NAMALWA (cell line): Measurements from ENCODE around the gene PLCD1.
"Not testable (repeated sequence)": the region's sequence is repeated elsewhere in the genome, so short reads cannot be mapped to it uniquely, and the experiment has no call there.

ENCODE experiments used
- DNase-seq: peaks from one replicate; pipeline ENCODE4 v3.0.0-alpha.2; 2015; ENCODE audit warnings: low spot score

The PLCD1 gene

DNA sequence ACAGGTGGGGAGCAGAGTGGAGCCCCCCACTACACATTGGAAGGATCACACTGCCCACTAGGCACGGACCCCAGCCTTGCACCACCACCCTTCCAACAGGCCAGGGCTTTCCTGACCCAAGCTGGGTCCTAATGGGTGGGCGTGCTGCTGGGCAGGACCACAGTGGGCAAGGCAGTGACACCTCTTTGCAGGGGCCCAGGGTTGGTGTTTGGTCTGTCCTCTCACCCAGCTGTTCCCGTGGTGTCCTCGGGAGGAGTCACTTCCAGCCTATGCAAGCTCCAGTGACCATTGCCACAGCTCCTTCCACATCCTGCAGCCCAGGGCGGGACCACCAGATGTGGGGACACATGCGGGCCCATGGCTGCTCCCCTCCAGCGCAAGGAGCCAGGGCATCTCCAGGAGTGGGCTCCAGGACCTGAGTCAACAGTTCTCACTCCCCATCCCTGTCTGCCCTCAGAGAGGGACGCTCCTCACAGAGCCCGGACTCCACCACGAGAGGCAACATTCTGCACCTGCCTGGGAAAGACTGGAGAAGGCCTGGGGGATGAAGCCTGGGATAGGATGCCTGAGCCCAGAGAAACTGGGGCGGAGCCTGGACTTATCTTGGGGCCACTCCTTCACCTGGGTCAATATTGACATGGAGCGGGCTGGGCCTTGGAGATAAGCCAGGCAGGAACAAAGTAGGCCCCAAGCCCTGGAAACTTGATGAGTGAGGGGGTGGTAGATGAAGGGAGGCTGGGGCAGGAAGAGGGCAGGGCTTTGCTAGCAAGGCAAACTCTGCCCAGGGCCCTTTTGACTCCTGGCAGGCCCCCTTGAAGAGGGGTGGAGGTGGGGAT is 42.7 kb downstream of the PLCD1 start:
- no peak for DNase-seq

DNA sequence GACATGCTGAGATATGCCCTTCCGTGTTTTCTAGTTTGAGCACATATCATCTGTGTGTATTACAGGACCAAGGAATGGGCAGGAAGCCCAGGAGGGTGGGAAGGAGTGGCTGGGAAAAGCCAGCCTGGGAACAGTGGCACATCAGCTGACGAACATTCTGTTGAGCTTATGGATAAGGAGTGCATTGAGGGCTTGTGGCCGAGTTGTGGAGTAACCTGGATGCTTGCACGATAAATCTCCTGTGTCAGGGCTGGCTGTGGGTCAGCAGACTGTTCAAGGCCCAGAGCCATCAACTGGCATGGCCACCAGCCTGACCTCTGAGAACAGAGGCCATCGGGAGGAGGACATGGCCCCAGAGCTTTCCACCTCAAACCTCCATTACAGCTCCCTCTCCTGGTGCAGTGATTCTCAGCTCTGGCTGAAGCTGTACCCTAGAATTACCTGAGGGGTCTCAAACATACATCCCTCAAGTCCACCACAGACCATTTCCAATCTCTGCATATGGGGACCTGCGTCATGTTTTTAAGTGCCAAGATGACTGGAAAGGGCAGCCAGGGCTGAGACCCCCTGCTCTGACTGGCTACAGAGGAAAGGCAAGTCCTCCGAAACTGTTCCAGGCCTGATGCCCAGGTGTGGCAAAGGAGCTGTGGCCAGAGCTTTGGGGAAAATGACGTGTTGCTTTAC is 43.7 kb downstream of the PLCD1 start:
- no peak for DNase-seq

DNA sequence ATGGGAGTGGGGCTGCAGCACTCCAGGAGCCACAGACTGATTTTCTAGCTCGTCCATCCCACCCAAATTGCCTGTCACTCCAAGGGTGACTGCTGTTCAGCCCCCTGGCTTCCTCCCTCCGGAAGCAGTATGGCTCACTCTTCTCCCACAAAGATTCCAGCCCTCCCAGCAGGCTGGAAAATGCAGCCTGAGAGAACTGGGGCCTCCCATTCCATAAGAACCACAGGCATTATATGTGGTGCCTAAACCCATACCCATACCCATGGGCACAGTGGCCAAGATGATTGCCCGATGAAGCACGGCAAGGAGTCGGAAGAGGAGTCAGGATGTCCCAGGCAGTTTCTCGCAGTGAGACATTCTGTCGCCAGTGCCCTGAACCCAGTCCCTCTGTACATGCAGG is 44.8 kb downstream of the PLCD1 start:
- DNase-seq = no peak

DNA sequence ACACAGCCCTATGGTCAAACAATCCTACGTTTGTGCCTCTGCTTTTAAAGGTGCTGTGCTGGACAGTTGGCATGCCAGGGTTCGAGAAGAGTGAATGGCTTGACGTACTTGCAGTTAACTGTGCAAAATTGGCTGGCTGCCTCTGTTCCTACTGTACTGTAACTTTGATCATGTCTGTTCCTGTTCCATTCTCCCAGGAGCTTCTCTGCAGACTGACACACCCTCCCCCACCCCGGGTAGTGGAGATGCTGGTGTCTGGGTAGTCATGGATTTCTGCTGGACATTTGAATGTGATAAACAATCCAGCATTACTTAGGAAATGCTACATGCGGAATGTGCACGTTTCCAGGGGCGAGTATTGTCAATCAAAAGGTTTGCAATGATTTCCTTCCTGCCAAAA is 45.4 kb downstream of the PLCD1 start:
- DNase-seq = no peak

DNA sequence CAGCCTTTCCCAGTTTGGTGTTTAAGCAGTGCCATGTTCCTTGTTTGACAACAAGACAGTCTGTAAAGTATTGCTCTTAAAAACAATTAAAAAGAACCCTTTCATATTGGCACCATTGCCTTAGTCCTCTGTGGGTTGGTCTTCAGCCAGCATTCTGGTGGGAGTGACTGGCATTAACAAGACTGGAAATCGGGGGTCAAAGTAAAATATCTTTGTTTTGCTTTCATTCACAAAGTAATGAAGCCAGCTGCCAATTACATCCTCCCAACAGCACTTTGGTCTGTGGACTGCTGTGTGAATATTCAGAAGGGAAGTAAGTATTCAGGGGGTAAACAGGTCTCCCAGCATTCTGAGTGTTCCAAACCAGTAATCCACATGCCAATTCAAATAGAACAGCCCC is 47.1 kb downstream of the PLCD1 start:
- DNase-seq = no peak

DNA sequence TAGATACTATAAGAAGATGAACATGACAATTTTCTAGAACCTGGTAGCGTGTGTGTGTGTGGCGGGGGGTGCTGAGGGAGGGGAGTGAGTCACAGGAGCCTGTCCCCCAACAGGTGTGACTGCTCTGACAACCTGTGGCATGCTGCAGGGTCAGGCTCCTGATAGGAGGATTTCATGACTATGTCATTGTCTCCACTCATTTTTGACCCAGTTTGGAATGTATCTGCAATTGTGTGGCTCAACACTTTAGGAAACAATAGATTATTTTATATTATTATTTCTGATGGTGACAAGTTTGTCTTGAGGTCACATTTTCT is 48.1 kb downstream of the PLCD1 start:
- no peak for DNase-seq

DNA sequence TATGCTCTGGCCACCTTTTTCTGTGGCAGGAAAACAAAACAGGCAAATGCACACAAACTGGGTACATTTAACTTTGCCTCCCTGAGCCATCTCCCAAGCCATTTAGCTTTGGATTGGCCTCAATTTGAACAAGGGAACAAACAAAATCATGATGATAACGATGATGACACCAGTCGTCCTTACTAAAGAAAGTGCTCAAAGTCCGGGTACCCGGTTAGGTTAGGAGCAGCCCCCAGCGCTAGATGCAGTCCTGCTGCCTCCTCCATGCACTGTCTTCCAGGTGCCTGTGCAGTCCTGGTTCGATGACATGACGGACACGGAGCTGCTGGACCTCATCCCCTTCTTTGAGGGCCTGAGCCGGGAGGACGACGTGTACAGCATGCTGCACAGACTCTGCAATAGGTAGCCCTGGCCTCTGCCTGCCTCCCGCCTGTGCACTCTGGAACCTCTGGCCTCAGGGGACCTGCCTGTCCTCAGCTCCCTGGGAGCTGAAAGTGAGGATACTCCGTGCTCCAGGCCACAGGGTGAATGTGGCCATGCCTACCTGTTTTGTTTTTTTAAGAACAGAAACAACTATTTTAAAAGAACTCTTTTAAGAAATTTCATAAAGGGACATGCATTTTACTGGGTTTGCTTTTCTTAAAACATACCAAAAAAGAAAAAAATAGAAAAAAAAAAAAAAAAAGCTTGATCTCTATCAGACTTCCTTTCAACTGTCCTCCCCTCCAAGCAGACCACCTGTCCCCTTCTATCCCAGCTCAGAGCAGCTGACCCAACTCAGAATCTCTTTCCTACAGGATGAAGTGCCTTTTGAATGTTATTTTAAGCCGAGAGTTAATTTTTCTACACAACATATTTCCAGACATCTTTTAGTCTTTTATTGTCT is 48.7 kb downstream of the PLCD1 start:
- DNase-seq = no peak

DNA sequence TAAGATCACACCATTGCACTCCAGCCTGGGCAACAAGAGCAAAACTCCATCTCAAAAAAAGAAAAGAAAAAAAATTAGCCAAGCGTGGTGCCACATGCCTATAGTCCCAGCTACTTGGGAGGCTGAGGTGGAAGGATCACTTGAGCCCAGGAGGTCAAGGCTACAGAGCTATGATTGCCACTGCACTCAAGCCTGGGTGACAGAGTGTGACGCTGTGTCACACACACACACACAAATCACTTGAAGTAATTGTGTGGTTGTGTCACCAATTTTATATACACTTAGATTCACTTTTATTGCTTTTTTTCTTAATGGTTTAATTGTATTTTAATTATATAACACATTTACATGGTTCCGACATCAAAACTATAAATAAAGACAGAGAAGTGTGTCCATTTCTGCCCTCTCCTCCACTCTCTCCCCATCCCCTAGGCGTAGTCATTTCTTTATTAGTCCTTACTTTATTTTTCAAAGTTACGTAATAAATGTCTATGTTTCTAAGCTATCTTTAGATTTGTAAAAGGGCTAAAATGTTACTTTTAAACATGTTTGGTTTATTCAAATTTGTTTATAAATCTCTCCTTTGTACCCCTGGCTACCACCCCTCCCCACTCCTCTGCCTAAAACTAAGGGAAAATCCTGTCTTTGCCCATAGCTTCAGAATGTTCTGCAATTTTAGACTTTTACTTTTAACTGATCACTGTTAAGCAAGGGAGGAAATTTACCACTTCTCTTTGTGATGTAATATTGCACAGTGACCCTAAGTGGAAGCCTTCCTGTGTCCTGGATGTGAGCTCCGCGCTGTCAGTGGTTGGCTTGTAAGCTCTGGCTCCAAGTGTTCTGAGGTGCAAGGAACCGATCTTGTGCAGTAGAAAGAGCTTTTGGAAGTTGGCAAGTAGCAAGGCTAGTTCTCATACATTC is 49.6 kb downstream of the PLCD1 start:
- no peak for DNase-seq

DNA sequence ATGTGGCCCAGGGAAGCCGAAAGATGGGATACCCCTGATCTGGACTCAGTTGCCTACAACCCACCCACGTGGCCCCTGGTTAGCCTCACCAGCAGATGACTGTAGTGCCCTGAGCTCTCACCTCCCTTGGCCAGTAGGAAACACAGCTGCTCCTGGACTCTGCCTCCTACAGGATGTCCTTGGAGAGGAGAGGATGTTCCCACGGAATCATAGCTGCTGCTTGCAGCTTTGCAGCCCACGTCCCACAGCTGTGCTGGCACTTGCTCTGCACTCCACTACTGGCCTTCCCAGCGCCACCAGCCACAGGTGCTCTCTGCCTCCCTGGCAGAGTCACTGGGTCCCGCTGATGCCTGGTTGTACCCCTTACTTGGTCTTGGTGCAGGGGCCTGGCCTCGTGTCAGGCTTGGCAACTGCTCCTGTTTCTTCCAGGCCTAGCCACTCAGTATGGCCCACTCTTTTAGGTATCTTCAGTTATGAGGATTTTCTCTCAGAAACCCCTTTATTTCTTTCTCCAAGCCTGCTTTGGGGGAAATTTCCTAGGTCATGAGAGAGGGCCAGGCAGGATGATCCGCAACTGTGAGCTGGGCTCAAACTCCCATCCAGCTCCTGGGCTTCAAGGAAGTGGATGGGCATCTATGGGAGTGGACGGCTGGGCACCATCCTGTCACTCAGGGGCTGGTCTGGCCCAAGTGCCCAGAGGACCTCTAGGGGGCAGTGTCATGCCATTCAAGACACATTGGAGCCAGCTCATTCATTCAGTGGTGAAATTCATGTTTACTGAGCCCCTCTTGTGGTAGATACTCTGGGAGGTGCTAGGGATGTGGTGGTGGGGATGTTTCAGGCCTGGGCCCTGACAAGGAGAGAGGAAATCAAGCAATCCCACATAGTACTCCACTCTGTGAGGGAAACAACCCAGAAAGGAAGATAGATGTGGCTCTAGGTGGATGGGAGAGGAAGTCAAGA is 55.0 kb downstream of the PLCD1 start:
- DNase-seq = peak; percentile 75

DNA sequence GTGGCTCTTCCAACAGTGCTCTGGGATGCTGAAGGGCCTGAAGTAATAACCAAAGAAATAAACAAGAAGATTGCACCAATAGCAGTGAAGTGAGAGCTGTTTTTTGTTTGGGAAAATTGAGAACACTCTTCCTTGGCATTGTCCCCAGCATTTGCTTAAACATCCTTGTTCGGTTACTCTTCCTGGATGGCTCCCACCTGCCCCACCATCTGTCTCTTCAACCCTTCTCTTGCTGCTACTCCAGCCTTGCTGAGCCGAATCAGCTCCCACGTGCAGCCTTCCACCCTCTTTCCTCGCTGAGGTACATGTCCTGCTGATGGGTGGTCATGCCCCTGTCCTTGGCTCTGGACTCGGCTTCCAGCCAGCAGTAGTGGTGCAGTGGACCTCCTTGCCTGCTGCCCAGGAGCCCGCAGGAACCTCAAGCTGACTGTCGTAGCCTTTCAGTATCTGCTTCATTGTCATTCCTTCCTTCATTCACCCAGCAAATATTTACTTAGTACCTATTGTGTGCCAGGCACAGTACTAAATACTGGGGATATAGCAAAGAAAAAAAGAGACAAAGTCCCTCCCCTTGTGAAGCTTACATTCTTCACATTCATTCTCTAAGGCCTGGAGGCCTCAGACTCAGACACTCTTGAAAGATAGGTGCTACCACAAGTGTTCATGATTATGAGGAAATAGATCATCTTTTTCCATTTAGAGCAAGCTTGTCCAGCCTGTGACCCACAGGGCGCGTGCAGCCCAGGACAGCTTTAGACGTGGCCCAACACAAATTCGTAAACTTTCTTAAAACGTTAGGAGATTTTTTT is 56.0 kb downstream of the PLCD1 start:
- DNase-seq = no peak

DNA sequence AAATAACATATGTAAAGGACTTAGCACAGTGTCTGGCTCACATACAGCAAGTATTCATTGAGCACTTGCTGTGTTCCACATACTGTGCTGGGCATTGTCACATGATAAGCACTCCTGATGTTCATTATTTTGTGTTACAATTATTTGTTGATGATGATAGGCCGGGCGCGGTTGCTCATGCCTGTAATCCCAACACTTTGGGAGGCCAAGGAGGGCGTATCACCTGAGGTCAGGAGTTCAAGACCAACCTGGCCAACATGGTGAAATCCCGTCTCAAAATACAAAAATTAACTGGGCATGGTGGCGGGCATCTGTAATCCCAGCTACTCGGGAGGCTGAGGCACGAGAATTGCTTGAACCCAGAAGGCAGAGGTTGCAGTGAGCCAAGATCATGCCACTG is 57.4 kb downstream of the PLCD1 start:
- not testable (repeated sequence) for DNase-seq

DNA sequence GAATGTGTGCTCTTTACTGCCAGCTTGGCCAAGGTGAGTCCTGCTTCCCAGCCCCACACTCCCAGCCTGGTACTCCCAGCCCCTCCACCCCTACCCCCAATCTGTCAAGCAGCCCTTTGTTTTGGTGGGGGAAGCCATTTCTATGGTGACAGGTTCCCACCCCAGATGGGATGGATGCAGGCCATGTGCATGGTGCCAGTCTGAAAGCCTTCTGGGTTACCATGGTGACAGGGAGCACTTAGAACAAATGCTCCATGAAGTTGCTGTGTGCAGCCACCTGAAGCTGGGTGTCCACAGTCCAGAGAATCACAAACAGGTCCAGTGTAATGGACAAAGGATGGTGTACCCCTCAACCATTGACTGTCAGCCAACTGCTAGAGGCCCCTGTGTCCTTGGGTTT is 58.0 kb downstream of the PLCD1 start:
- no peak for DNase-seq

DNA sequence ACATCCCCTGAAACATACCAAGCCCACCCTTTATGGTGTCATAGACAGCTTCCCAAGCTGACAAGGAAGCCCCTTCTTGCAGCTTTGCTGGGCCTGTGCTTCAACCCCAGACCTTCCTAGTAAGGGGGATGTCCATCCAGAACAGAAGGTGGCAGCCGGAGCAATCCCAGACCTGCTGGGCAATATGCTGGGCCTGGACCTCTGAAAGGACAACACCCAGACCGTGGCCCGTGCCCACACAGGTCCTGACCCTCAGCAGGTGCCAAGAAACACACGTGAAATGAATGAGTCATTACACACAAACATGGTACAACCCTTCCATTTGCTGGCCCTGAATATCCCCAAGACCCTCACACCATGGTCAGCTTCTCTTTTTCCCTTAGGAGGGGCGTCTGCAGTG is 58.6 kb downstream of the PLCD1 start:
- DNase-seq = no peak

DNA sequence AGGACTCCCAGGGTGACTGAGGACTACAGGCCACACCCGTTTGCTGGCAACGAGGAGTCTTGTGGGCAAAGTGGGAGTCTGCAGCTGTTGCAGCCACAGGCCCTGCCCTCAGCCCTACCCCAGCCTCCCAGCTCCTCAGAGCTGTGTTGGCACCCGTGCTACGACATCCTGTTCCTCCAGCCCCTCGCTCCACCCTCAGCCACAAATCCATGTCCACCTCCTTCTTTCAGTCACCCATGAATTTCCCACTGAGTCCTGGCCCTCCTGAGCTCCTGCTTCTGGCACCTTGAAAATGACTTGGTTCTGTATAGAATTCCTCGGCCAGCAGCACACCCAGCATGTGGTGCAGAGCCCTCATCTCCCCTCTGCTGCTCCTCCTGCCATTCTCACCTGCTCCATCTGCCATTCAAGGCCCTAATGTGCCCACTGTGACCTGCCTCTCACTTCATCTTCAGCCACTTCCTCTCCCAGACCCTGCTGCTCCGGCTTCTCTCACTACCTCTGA is 59.8 kb downstream of the PLCD1 start:
- no peak for DNase-seq

DNA sequence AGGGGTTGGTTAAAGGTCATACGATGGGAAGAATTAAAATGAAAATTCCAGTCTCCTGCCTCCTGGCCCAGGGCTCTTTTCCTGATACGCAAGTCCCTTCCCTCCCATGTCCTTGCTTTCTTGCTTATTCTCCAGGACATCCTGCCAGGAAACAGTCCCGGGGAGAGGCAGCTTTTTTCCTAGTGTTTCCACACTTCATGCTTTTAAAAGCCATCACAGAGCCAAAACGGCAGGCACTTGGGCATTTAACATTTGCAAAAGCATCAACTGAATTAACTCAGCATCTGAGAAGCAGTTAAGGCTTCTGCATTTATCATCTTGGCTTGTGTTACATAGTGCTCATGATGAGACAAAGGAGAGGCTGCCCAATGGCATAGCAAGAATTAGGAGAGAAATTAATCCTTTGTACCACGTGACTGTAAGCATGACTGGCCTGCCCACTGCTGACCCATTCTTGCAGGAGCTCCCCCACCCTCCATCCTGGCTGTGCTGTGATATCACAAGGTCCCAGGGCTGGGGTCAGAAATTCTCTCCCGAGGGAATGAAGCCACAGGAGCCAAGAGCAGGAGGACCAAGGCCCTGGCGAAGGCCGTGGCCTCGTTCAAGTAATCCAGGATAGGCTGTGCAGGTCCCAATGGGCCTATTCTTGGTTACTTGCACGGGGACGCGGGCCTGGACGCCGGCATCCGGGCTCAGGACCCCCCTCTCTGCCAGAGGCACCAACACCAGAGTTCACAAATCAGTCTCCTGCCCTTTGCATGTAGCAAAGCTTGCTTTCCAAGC is 60.4 kb downstream of the PLCD1 start:
- no peak for DNase-seq

DNA sequence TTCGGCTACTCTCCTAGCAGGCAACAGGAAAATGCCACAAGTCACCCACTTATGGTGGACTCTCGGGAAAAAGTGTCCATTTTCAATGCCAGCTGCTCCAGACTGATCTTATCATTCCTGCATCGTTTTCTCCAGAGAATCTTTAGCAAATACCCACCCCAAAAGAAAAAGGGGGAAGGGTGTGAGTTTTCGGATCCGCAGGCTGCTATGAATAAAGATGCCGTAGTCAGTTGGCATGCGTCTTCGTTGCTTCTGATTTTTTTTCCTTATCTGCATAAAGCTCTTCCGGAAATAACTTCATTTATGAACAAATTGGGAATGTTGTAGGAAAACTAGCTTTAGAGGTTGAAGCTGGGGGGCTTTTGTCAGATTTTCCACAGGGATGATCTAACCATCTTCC is 61.2 kb downstream of the PLCD1 start:
- no peak for DNase-seq

DNA sequence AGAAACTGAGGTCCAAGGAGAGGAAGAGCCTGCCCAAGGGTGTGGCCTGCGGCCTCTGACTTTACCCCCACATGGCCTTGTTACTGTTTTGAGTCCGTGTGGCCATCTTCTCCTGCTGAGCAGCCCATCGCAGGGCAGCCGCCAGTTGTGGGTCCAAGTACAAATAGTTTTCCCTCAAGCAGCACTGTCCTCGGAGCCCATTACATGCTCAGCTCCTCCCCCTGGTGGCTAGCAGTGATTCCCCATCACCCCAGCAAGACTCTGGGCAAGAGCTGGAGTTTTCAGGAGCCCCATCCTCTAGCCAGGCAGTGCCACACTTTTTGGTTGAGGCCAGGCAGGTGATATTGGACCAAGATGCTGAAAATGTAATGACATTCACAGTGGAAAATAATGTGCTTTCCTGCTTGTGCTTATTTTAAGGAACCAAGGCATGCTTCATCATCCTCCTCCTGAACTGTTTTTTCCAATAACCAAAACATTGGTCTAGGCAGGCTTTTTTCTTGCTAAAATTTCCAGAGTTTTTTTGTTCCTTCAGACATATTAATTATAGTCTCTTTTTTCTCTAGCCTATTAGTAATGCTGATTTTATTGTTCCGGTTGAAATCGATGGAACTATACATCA is 62.1 kb downstream of the PLCD1 start:
- DNase-seq = peak; percentile 70

DNA sequence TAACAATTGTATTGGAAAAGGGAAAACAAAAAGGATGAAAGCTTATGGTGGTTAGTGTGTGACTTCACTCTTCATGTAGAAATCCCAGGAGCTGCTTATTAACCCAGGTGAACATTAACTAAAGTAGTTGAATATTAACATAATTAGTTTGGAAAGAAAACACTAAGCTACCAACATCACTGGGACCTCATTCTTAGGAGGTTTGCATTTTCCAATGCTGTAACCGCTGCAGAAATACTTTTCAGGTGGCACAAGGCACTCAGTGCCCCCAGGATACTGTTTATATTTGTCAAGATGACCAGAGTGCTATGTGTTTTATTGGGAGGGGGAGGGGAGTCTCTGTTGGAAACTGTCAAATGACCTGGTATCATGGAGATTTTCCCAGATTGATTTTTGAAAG is 64.7 kb downstream of the PLCD1 start:
- DNase-seq = no peak
